GM12878 (cell line): ENCODE data around the gene LYRM4. TPM values are rescaled to one million over a fixed set of nuclear protein-coding genes. Genes with fewer than 3 reads are reported as not detected.

Experiments
- ATAC-seq: fragments of 200-7000 bp; cut with Tn5 transposase; 3 replicates; pipeline ENCODE4 v1.9.1; 2020; ENCODE audit warnings: mild to moderate bottlenecking, moderate library complexity
- BruUV-seq: library from RNA; stranded (reverse); fragments of 400-500 nt; replicated peaks from 2 replicates; lab custom pipeline; 2021; lab: Mats Ljungman, UMichigan
- CTCF ChIA-PET: fragments of 300-600 bp; sonication (Branson Sonifier 250); formaldehyde crosslinking; extraction: SDS; loops from one replicate; lab custom pipeline; 2021; ENCODE audit warnings: inconsistent platforms; lab: Yijun Ruan, JAX
- POLR2A ChIA-PET: fragments of 350-600 bp; formaldehyde crosslinking; extraction: SDS; loops from one replicate; lab custom pipeline; 2021; ENCODE audit warnings: inconsistent platforms; lab: Charles Lee
- RAD21 ChIA-PET: fragments of 300-600 bp; sonication (Branson Sonifier 250); formaldehyde crosslinking; loops from one replicate; lab custom pipeline; 2023; ENCODE audit warnings: antibody characterized with exemption; ENCODE audit not compliant: unreplicated experiment; lab: Charles Lee
- SMC1A ChIA-PET: fragments of 300-600 bp; sonication (Branson Sonifier 250); formaldehyde crosslinking; loops from one replicate; lab custom pipeline; 2023; ENCODE audit not compliant: unreplicated experiment, uncharacterized antibody; lab: Charles Lee
- DNase-seq: peaks from one replicate; pipeline ENCODE4 v3.0.0-alpha.2; 2011; ENCODE audit warnings: low read depth, low spot score
- FAIRE-seq: peaks from 3 replicates; lab custom pipeline; 2011; peaks lifted over from hg19 to GRCh38; lab: Jason Lieb, UNC
- H2AFZ ChIP-seq: 2 replicates; pipeline ENCODE4 v1.6.0; 2011; ENCODE audit warnings: low read depth, low read length, control low read depth; ENCODE audit not compliant: control insufficient read depth
- H3K27ac ChIP-seq: 2 replicates; pipeline ENCODE4 v1.5.1; 2011; ENCODE audit warnings: control low read depth; ENCODE audit not compliant: control insufficient read depth, insufficient read depth
- H3K27me3 ChIP-seq, 2 experiments: replicated peaks in 1 of 2; 2 replicates each; pipeline versions ENCODE4 v1.6.0 to v1.6.1; 2011; ENCODE audit warnings: low read length in 1 of 2; ENCODE audit not compliant: control insufficient read depth in 2 of 2, insufficient read depth in 2 of 2
- H3K36me3 ChIP-seq, 2 experiments: 2 replicates each; pipeline ENCODE4 v1.5.1; 2011; ENCODE audit warnings: low read length in 1 of 2; ENCODE audit not compliant: control insufficient read depth in 2 of 2, insufficient read depth in 2 of 2
- H3K4me1 ChIP-seq: 2 replicates; pipeline ENCODE4 v1.6.1; 2011; ENCODE audit warnings: mild to moderate bottlenecking, low read length, moderate library complexity, mixed read lengths; ENCODE audit not compliant: control insufficient read depth, insufficient read depth
- H3K4me2 ChIP-seq: 2 replicates; pipeline ENCODE4 v1.6.0; 2011; ENCODE audit warnings: control low read depth; ENCODE audit not compliant: control insufficient read depth, insufficient read depth
- H3K4me3 ChIP-seq: fragments of 200-600 bp; sonication (generic); 2 replicates; pipeline ENCODE4 v1.5.1; 2016
- H3K79me2 ChIP-seq: 2 replicates; pipeline ENCODE4 v1.6.0; 2011; ENCODE audit warnings: low read length; ENCODE audit not compliant: control insufficient read depth, insufficient read depth
- H3K9ac ChIP-seq: 2 replicates; pipeline ENCODE4 v1.8.0; 2011; ENCODE audit warnings: low read length, control low read depth, mixed read lengths; ENCODE audit not compliant: control insufficient read depth, insufficient read depth
- H3K9me3 ChIP-seq: replicated peaks from 3 replicates; pipeline ENCODE4 v1.5.1; 2011; ENCODE audit warnings: mild to moderate bottlenecking, low read length; ENCODE audit not compliant: control insufficient read depth, insufficient read depth
- H4K20me1 ChIP-seq: 2 replicates; pipeline ENCODE4 v1.6.0; 2011; ENCODE audit not compliant: control insufficient read depth, insufficient read depth
- CREB1 ChIP-seq: IDR thresholded peaks from 2 replicates; pipeline ENCODE4 v1.6.1; 2012; ENCODE audit warnings: low read depth, mild to moderate bottlenecking, inconsistent platforms
- CREM ChIP-seq: IDR thresholded peaks from 2 replicates; pipeline ENCODE4 v1.6.1; 2014; ENCODE audit warnings: antibody characterized with exemption, low read depth
- MEF2A ChIP-seq: IDR thresholded peaks from 2 replicates; pipeline ENCODE4 v1.6.1; 2011; ENCODE audit warnings: low read depth, mild to moderate bottlenecking, low read length, moderate library complexity; ENCODE audit not compliant: insufficient read depth
- MEF2B ChIP-seq: fragments of 450-650 bp; IDR thresholded peaks from 2 replicates; pipeline ENCODE4 v1.6.1; 2018; ENCODE audit warnings: mild to moderate bottlenecking, moderate library complexity; ENCODE audit not compliant: partially characterized antibody, poor library complexity, severe bottlenecking
- MXI1 ChIP-seq: fragments of 150-350 bp; IDR thresholded peaks from 2 replicates; pipeline ENCODE4 v1.6.1; 2011; ENCODE audit warnings: low read depth, mild to moderate bottlenecking, inconsistent platforms, low read length, improper control_type of control experiment
- RELA ChIP-seq: fragments of 450-650 bp; IDR thresholded peaks from 2 replicates; pipeline ENCODE4 v1.8.0; 2014; ENCODE audit warnings: borderline replicate concordance; ENCODE audit not compliant: partially characterized antibody
- SRF ChIP-seq, 2 experiments: IDR thresholded peaks; 2 replicates each; pipeline ENCODE4 v1.6.1; 2011; ENCODE audit warnings: low read depth in 2 of 2, low read length in 2 of 2, mild to moderate bottlenecking in 1 of 2, moderate library complexity in 1 of 2
- STAT3 ChIP-seq: IDR thresholded peaks from 2 replicates; pipeline ENCODE4 v1.6.1; 2011; ENCODE audit warnings: low read depth, low read length, improper control_type of control experiment
- TCF12 ChIP-seq: IDR thresholded peaks from 2 replicates; pipeline ENCODE4 v1.6.1; 2011; ENCODE audit warnings: low read depth, mild to moderate bottlenecking, low read length
- TCF7 ChIP-seq: IDR thresholded peaks from 2 replicates; pipeline ENCODE4 v1.6.1; 2014; ENCODE audit warnings: antibody characterized with exemption, borderline replicate concordance
- ZNF274 ChIP-seq: IDR thresholded peaks from one replicate; pipeline ENCODE4 v1.8.0; 2011; ENCODE audit not compliant: insufficient read length, insufficient read depth
- WGBS: methylation state at CpG from one replicate; pipeline ENCODE4 v1.1.6; 2016; ENCODE audit warnings: low lambda C conversion rate; ENCODE audit not compliant: insufficient replicate concordance, insufficient coverage; ENCODE audit errors: missing lambda C conversion rate; 5-methylcytosine and 5-hydroxymethylcytosine counted together
- in situ Hi-C: fragments of 300-500 bp; cut with MboI; formaldehyde crosslinking; loops from 9 replicates; pipeline ENCODE4 v1.14.3; 2018; ENCODE audit warnings: mixed read lengths
- intact Hi-C: fragments of 100-400 bp; cut with micrococcal nuclease; formaldehyde crosslinking; loops from one replicate; pipeline ENCODE4 v1.14.2; 2022; ENCODE audit not compliant: unreplicated experiment
- polyA plus RNA-seq, 11 experiments: library from polyadenylated mRNA; depleted of rRNA in 4 of 11; unstranded in 6 of 11; stranded (reverse) in 5 of 11; fragments of >200 nt; fragmentation: Nextera tagmentation in 4 of 11; fragmentation: Illumina TruSeq in 1 of 11; extraction: Ambion mirVana in 4 of 11; extraction: Trizol in 1 of 11; gene quantifications; 1 replicate in 1 of 11; 2 replicates in 10 of 11; pipeline versions ENCODE4 v1.2.1 to v1.2.3, GENCODE V29; 2011 to 2016; ENCODE audit warnings: inconsistent platforms in 2 of 11, missing spikeins in 2 of 11, low read depth in 1 of 11
- total RNA-seq, 4 experiments: library from RNA; depleted of rRNA in 3 of 4; stranded (reverse); fragments of >200 nt in 3 of 4; fragmentation: Illumina TruSeq in 1 of 4; extraction: Trizol in 1 of 4; gene quantifications; 2 replicates each; pipeline versions ENCODE4 v1.2.1 to v1.2.3, GENCODE V29; 2013 to 2021
- TF ChIP-seq, protein P1 (sequence below): fragments of 450-650 bp; IDR thresholded peaks from 2 replicates; pipeline ENCODE4 v1.6.1; 2017; ENCODE audit warnings: mild to moderate bottlenecking

The LYRM4 gene
- total and polyA plus RNA-seq, 10 of the 15 experiments (the other 5 are each of a cell fraction or from before 2014, with no cell fraction given): 32.7 to 66.8 (median 44.0) TPM

DNA sequence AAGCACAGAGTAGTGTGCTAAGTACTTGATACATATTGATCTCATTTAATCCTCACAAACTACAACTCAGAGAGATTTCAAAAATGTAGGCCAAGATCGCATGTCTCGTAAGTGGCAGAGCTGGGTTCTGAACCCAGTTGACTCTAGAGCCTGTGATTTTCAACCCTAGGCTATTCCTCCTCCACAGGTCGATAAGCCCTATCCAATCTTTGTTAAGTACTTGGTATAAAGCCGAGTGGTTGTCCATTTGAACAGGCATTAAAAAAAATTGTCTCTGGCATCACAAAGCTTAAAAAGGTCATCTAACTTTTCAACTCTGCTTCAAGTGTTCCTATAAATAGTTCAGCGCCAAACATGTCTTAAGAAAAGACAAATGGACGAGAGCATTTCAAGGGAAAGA lies 37.4 kb downstream of the LYRM4 start:
- FAIRE-seq (no peak), DNase-seq (no peak), ATAC-seq (no peak)
- Histone ChIP-seq H4K20me1 (no peaks in the 10 kb centered on the region), H3K4me2 (no peak overlapping the region), H2AFZ (no peak overlapping the region), H3K4me1 (no peaks in the 10 kb centered on the region), H3K27me3 (no peaks in the 10 kb centered on the region), H3K36me3 (no peaks in the 10 kb centered on the region), H3K4me3 (no peak overlapping the region), H3K27ac (no peak overlapping the region), H3K9ac (no peak overlapping the region), H3K9me3 (no peaks in the 10 kb centered on the region), H3K79me2 (no peaks in the 10 kb centered on the region)
- RAD21 ChIA-PET: no interaction called here
- BruUV-seq: no TSS peak
- POLR2A ChIA-PET: no interaction called here
- SMC1A ChIA-PET: no interaction called here
- 92% methylated on average over 6 of the region's 6 CpGs for WGBS
- CTCF ChIA-PET: interaction anchor here (0.7 kb wide), 2 partner anchors 9 to 17 kb away, joined by 3 read pairs; no protein-coding TSS in a partner anchor
- TF ChIP-seq CREM (no peak), MEF2B (no peak), TCF12 (no peak), CREB1 (no peak), STAT3 (no peak), RELA (no peak), ZNF274 (no peak), MEF2A (no peak), MXI1 (no peak), SRF (IDR thresholded peaks at IDR 0.05; ENCODE audit: low read depth in 2 of 2, low read length in 2 of 2) (no peak), TCF7 (no peak)
- TF ChIP-seq, protein P1, sequence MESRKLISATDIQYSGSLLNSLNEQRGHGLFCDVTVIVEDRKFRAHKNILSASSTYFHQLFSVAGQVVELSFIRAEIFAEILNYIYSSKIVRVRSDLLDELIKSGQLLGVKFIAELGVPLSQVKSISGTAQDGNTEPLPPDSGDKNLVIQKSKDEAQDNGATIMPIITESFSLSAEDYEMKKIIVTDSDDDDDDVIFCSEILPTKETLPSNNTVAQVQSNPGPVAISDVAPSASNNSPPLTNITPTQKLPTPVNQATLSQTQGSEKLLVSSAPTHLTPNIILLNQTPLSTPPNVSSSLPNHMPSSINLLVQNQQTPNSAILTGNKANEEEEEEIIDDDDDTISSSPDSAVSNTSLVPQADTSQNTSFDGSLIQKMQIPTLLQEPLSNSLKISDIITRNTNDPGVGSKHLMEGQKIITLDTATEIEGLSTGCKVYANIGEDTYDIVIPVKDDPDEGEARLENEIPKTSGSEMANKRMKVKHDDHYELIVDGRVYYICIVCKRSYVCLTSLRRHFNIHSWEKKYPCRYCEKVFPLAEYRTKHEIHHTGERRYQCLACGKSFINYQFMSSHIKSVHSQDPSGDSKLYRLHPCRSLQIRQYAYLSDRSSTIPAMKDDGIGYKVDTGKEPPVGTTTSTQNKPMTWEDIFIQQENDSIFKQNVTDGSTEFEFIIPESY: no peak
- in situ Hi-C loops (no loop called here), intact Hi-C loops (no loop called here)
